Measurements from ENCODE around the gene SAP30L. TPM values are rescaled to one million over a fixed set of nuclear protein-coding genes. Genes with fewer than 3 reads are reported as not detected.

The SAP30L gene, protein sequence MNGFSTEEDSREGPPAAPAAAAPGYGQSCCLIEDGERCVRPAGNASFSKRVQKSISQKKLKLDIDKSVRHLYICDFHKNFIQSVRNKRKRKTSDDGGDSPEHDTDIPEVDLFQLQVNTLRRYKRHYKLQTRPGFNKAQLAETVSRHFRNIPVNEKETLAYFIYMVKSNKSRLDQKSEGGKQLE
- total RNA-seq (2014; rRNA removed; shearing (Covaris generic)) (26.0 and 45.9 TPM in 2 replicates), polyA plus RNA-seq (2016; fragmentation: Nextera tagmentation; extraction: Ambion mirVana) (6.1 and 9.4 TPM in 2 replicates)

DNA sequence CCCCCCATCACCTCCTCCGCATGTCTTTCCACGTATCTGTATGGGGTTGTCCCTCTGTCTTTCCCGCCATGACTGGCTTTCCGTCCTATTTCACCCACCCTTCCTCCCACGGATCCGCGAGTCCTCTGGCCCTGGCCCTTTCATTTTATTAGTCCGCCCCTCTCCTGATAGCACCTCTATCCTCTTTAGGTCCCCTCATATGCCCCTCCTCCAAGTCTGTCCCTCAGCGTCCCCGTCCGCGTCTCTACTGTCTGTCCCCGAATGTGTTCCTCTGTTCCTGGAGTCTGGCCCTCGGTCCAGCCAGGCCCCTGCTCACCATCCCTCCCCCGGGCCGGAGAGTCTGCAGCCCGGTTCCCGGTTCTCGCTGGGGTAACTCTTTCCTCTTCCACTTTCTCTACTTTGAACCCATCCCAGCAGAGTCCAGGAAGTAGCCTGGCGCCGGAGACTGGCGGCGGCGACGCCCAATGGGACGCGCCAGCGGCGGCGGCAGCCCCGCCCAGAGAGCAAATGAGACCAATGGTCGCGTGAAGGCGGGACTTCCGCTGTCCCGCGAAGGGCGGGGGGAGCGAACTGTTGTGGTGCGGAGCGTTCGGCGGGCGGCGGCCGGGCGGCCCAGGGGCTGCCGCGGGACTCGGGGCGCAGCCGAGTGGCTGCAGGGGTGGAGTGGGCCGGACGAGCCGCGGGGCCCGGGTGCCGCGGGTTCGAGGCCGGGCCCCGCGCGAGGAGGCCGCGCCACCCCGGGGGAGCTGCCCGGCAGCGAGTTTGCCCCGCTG lies at the start of gene SAP30L:
SAP30L (plus strand) TSS at position 576 of the 773 bp plus-strand sequence. CDS start 608 bp downstream, outside the sequence.
- Histone ChIP-seq H4K20me1 (ENCODE audit: insufficient read depth) (peaks cover 17% of the 10 kb centered on the region; the same call in 1 of the 2 replicates), H3K4me2 (ENCODE audit: unreplicated experiment) (peak within 1 kb of the TSS; percentile 98), H3K4me3 (peak within 1 kb of the TSS; percentile 95), H3F3A (ENCODE audit: insufficient read depth) (peaks cover 8% of the 10 kb centered on the region), H3K79me2 (ENCODE audit: insufficient read depth) (peaks cover 58% of the 10 kb centered on the region), H3K9me2 (ENCODE audit: insufficient read depth) (no peaks in the 10 kb centered on the region), H3K36me3 (ENCODE audit: low read depth) (no peaks in the 10 kb centered on the region; the same call in 1 of the 2 replicates), H3K27ac (peak within 1 kb of the TSS; percentile 50), H3K27me3 (replicated peaks; ENCODE audit: insufficient read depth) (no peaks in the 10 kb centered on the region), H3K9me3 (ENCODE audit: low read depth) (no peaks in the 10 kb centered on the region), H3K9ac (peak within 1 kb of the TSS; percentile 79), H3K4me1 (ENCODE audit: insufficient read depth) (peaks cover 17% of the 10 kb centered on the region), H2AFZ (peak within 1 kb of the TSS; percentile 99)
- DNase-seq, result peak; percentile 98
- WGBS, 2 experiments (ENCODE audit: low coverage in 1 of 2, low lambda C conversion rate in 2 of 2, missing lambda C conversion rate in 2 of 2), result 0% methylated on average over 48 to 59 of the region's 70 CpGs
- TF ChIP-seq EZH2 (IDR thresholded peaks at IDR 0.05; ENCODE audit: insufficient read depth, poor library complexity, severe bottlenecking) (no peak), EZH2phosphoT487 (IDR thresholded peaks at IDR 0.05; ENCODE audit: insufficient read depth, low read depth) (no peak)
- in situ Hi-C loops (cut with MboI), result no loop called here

DNA sequence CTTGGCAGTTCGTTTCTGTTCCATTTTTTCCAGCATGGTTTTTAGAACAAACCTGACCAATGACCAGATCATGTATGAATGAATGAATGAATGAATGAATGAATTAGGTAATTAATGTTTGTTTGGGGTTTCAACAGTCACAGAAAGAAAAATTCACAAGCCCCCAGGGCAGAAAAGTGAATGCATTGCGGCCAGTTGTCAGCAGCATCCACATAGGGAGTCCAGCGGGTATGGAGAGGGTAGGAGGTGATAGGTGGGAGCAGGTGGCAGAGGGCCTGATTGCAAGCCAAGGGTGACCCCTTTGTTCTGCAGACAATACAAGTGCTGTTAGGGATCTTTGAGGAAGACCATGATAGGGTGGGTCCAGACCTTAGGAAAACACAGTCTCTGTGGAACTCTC lies 49.7 kb upstream of the SAP30L start:
- no peak overlapping the region for H3K9ac ChIP-seq
- in situ Hi-C loops (cut with MboI), result no loop called here

DNA sequence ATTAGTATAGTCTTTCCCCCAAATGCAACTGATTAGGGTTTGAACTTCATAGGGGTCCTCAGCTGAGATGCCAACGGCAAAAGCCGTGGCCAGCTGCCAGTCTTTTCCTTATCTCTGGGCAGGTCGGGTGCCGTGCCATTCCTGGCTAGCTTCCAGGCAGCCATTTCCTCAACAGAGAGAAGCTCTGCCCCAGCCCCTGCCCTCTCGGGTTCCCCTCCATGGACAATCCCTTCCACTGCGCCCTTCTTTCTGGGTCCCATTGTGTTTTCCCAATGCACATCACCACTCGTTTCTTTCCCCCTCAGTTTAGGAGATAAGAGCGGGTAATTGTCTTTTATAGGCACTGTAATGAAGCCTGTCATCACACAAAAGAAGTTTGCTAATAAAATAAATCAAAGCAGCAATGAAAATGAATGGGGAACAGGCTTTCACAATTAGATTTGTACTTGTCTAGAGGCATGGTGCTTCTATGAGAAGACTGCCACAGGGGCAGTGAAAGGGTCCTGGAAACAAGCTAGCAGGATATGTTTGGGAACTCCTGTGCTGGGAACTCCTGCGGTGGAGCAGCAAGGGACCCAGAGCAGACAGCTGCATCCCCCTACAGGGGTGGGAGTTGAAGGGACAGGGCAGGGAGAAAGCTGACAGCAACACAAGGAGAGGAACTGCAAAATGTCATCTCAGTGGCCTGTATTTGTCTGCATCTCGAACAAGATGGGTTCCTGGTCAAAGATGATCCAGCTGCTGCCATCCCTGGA lies 48.0 kb upstream of the SAP30L start:
- no peaks in the 10 kb centered on the region for H3K4me1 ChIP-seq (ENCODE audit: insufficient read depth)
- no peak overlapping the region for H3K9ac ChIP-seq
- no peak overlapping the region for H3K4me2 ChIP-seq (ENCODE audit: unreplicated experiment)
- H3K4me3 ChIP-seq, result no peak overlapping the region
- in situ Hi-C loops (cut with MboI), result no loop called here
- 0 out of 2 replicates have a peak, but pooled peaks cover under 1% of the 10 kb centered on the region for H3K36me3 ChIP-seq (ENCODE audit: low read depth)
- no peaks in the 10 kb centered on the region for H4K20me1 ChIP-seq (ENCODE audit: insufficient read depth)
- no peaks in the 10 kb centered on the region for H3F3A ChIP-seq (ENCODE audit: insufficient read depth)
- H3K27me3 ChIP-seq (replicated peaks; ENCODE audit: insufficient read depth), result no peaks in the 10 kb centered on the region
- TF ChIP-seq EZH2phosphoT487 (IDR thresholded peaks at IDR 0.05; ENCODE audit: insufficient read depth, low read depth) (no peak), EZH2 (IDR thresholded peaks at IDR 0.05; ENCODE audit: insufficient read depth, poor library complexity, severe bottlenecking) (no peak)
- H3K9me2 ChIP-seq (ENCODE audit: insufficient read depth), result no peaks in the 10 kb centered on the region
- no peaks in the 10 kb centered on the region for H3K79me2 ChIP-seq (ENCODE audit: insufficient read depth)
- 66 to 69% methylated on average over 10 of the region's 10 CpGs for WGBS, 2 experiments (ENCODE audit: low coverage in 1 of 2, low lambda C conversion rate in 2 of 2, missing lambda C conversion rate in 2 of 2)
- H2AFZ ChIP-seq, result no peak overlapping the region
- H3K27ac ChIP-seq, result no peak overlapping the region
- H3K9me3 ChIP-seq (ENCODE audit: low read depth), result no peaks in the 10 kb centered on the region
- no peak for DNase-seq

More for the DNA sequence above, 49.7 kb upstream of the SAP30L start:
- TF ChIP-seq EZH2 (IDR thresholded peaks at IDR 0.05; ENCODE audit: insufficient read depth, poor library complexity, severe bottlenecking) (no peak), EZH2phosphoT487 (IDR thresholded peaks at IDR 0.05; ENCODE audit: insufficient read depth, low read depth) (no peak)
- H3K27ac ChIP-seq, result no peak overlapping the region
- no peak overlapping the region for H3K4me3 ChIP-seq
- no peaks in the 10 kb centered on the region for H3K9me2 ChIP-seq (ENCODE audit: insufficient read depth)
- no peak for DNase-seq
- peaks cover 11% of the 10 kb centered on the region; the same call in 1 of the 2 replicates for H3K36me3 ChIP-seq (ENCODE audit: low read depth)
- H3F3A ChIP-seq (ENCODE audit: insufficient read depth), result no peaks in the 10 kb centered on the region
- H3K4me2 ChIP-seq (ENCODE audit: unreplicated experiment), result no peak overlapping the region
- no peaks in the 10 kb centered on the region for H4K20me1 ChIP-seq (ENCODE audit: insufficient read depth)
- 96 to 97% methylated on average over 3 of the region's 3 CpGs for WGBS, 2 experiments (ENCODE audit: low coverage in 1 of 2, low lambda C conversion rate in 2 of 2, missing lambda C conversion rate in 2 of 2)
- H2AFZ ChIP-seq, result no peak overlapping the region
- H3K79me2 ChIP-seq (ENCODE audit: insufficient read depth), result no peaks in the 10 kb centered on the region
- no peaks in the 10 kb centered on the region for H3K9me3 ChIP-seq (ENCODE audit: low read depth)
- H3K27me3 ChIP-seq (replicated peaks; ENCODE audit: insufficient read depth), result no peaks in the 10 kb centered on the region
- no peaks in the 10 kb centered on the region for H3K4me1 ChIP-seq (ENCODE audit: insufficient read depth)

DNA sequence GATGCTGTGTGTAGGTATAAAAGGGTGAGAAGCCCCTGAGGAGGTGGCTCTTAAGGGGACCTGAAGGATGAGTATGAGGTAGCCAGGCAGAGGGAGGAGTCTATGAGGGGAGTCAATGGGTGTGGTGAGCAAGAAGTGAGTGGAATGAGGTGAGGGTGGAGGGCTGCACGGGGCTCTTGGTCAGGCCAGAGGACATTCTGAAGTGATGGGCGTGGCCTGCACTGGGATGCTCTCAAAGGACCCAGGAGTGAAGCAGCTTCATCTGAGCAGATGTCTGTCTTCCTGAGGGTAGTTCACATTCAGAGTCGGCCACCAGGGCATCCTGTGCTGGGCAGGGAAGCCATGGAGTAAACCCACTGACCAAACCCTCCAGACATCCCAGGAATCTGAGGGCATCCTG lies 45.1 kb upstream of the SAP30L start:
- no peaks in the 10 kb centered on the region for H3K9me2 ChIP-seq (ENCODE audit: insufficient read depth)
- no peaks in the 10 kb centered on the region for H3F3A ChIP-seq (ENCODE audit: insufficient read depth)
- H3K4me3 ChIP-seq, result no peak overlapping the region
- no peak overlapping the region for H3K4me2 ChIP-seq (ENCODE audit: unreplicated experiment)
- H4K20me1 ChIP-seq (ENCODE audit: insufficient read depth), result no peaks in the 10 kb centered on the region
- no peak overlapping the region for H3K27ac ChIP-seq
- H2AFZ ChIP-seq, result no peak overlapping the region
- no peaks in the 10 kb centered on the region for H3K27me3 ChIP-seq (replicated peaks; ENCODE audit: insufficient read depth)
- no peak overlapping the region for H3K9ac ChIP-seq
- H3K79me2 ChIP-seq (ENCODE audit: insufficient read depth), result no peaks in the 10 kb centered on the region
- no peak for DNase-seq
- no peak for TF ChIP-seq EZH2phosphoT487 (IDR thresholded peaks at IDR 0.05; ENCODE audit: insufficient read depth, low read depth)
- no peak for TF ChIP-seq EZH2 (IDR thresholded peaks at IDR 0.05; ENCODE audit: insufficient read depth, poor library complexity, severe bottlenecking)
- 98 to 100% methylated on average over 3 of the region's 3 CpGs for WGBS, 2 experiments (ENCODE audit: low coverage in 1 of 2, low lambda C conversion rate in 2 of 2, missing lambda C conversion rate in 2 of 2)
- H3K4me1 ChIP-seq (ENCODE audit: insufficient read depth), result no peaks in the 10 kb centered on the region
- no peaks in the 10 kb centered on the region for H3K36me3 ChIP-seq (ENCODE audit: low read depth)
- no peaks in the 10 kb centered on the region for H3K9me3 ChIP-seq (ENCODE audit: low read depth)
- in situ Hi-C loops (cut with MboI), result loop anchor here (25.0 kb wide), 1 partner anchor 213 kb away; the partner anchor contains the start of gene GALNT10
